PFSK-1 (cell line): ENCODE data around the gene GPC3.

Source experiments
- FOXP2 ChIP-seq: optimal IDR thresholded peaks from 2 replicates; pipeline ENCODE3; 2011; ENCODE audit warnings: borderline replicate concordance, control low read depth, inconsistent platforms; ENCODE audit not compliant: insufficient read depth; ENCODE audit errors: extremely low read length, extremely low read depth
- POLR2AphosphoS5 ChIP-seq: IDR thresholded peaks from 2 replicates; pipeline ENCODE4 v1.6.1; 2012; ENCODE audit warnings: low read depth, mild to moderate bottlenecking, control low read depth, low read length, moderate library complexity
- SIN3A ChIP-seq: IDR thresholded peaks from 2 replicates; pipeline ENCODE4 v1.6.1; 2012; ENCODE audit warnings: mild to moderate bottlenecking, low read length, moderate library complexity, borderline replicate concordance; ENCODE audit not compliant: insufficient read depth
- TAF1 ChIP-seq: IDR thresholded peaks from 2 replicates; pipeline ENCODE4 v1.6.1; 2012; ENCODE audit warnings: low read length, control low read depth, borderline replicate concordance; ENCODE audit not compliant: insufficient read depth
- TF ChIP-seq, protein P1 (sequence below), 2 experiments: IDR thresholded peaks; 2 replicates each; pipeline versions ENCODE4 v1.6.1 to v1.8.0; 2011 to 2012; ENCODE audit warnings: low read depth in 2 of 2, low read length in 2 of 2, control low read depth in 1 of 2, inconsistent platforms in 1 of 2, mild to moderate bottlenecking in 1 of 2, moderate library complexity in 1 of 2; ENCODE audit not compliant: insufficient read depth in 1 of 2

The GPC3 gene

GRCh38 chrX:134013092-134013497 is 27.7 kb upstream of the GPC3 start:
- TF ChIP-seq POLR2AphosphoS5 (no peak), TAF1 (no peak), SIN3A (no peak), FOXP2 (no peak)
- TF ChIP-seq, protein P1, sequence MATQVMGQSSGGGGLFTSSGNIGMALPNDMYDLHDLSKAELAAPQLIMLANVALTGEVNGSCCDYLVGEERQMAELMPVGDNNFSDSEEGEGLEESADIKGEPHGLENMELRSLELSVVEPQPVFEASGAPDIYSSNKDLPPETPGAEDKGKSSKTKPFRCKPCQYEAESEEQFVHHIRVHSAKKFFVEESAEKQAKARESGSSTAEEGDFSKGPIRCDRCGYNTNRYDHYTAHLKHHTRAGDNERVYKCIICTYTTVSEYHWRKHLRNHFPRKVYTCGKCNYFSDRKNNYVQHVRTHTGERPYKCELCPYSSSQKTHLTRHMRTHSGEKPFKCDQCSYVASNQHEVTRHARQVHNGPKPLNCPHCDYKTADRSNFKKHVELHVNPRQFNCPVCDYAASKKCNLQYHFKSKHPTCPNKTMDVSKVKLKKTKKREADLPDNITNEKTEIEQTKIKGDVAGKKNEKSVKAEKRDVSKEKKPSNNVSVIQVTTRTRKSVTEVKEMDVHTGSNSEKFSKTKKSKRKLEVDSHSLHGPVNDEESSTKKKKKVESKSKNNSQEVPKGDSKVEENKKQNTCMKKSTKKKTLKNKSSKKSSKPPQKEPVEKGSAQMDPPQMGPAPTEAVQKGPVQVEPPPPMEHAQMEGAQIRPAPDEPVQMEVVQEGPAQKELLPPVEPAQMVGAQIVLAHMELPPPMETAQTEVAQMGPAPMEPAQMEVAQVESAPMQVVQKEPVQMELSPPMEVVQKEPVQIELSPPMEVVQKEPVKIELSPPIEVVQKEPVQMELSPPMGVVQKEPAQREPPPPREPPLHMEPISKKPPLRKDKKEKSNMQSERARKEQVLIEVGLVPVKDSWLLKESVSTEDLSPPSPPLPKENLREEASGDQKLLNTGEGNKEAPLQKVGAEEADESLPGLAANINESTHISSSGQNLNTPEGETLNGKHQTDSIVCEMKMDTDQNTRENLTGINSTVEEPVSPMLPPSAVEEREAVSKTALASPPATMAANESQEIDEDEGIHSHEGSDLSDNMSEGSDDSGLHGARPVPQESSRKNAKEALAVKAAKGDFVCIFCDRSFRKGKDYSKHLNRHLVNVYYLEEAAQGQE (IDR thresholded peaks at IDR 0.05; ENCODE audit: insufficient read depth in 1 of 2, low read depth in 2 of 2, low read length in 2 of 2) = no peak

- TF ChIP-seq SIN3A (no peak), TAF1 (no peak), POLR2AphosphoS5 (no peak), FOXP2 (no peak)
- TF ChIP-seq, protein P1 (IDR thresholded peaks at IDR 0.05; ENCODE audit: insufficient read depth in 1 of 2, low read depth in 2 of 2, low read length in 2 of 2) = no peak
Observed at GRCh38 chrX:134010690-134011089, 25.3 kb upstream of the GPC3 start.

DNA sequence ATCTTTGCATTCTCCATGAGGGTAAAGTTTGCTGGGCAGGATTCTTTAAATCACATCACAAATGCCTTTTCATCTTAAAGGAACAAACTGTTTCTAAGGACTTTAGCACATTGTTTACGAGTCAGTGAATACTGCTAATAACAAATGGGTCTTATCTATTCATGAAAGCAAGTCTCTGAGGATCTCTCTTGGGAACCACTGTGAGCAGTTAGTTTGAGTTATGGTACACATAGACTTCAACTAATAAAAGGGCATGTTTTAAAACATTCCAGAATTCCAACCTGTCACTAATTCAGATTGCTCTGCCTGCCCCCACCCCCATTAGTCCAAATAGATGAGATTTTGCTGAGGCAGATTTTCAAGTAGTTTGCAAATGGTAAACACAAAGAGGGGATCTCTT is 22.3 kb upstream of the GPC3 start:
- TF ChIP-seq SIN3A = no peak
- TF ChIP-seq TAF1 = no peak
- TF ChIP-seq POLR2AphosphoS5 = no peak
- TF ChIP-seq, protein P1 (IDR thresholded peaks at IDR 0.05; ENCODE audit: insufficient read depth in 1 of 2, low read depth in 2 of 2, low read length in 2 of 2) = no peak
- no peak for TF ChIP-seq FOXP2

GRCh38 chrX:134006484-134007161 is 21.2 kb upstream of the GPC3 start:
- no peak for TF ChIP-seq TAF1
- TF ChIP-seq, protein P1 (IDR thresholded peaks at IDR 0.05; ENCODE audit: insufficient read depth in 1 of 2, low read depth in 2 of 2, low read length in 2 of 2) = no peak
- TF ChIP-seq SIN3A = no peak
- no peak for TF ChIP-seq FOXP2
- no peak for TF ChIP-seq POLR2AphosphoS5

- TF ChIP-seq, protein P1 (IDR thresholded peaks at IDR 0.05; ENCODE audit: insufficient read depth in 1 of 2, low read depth in 2 of 2, low read length in 2 of 2) = no peak
- TF ChIP-seq TAF1 = no peak
- TF ChIP-seq SIN3A = no peak
- no peak for TF ChIP-seq POLR2AphosphoS5
- no peak for TF ChIP-seq FOXP2
Observed at GRCh38 chrX:134004084-134004483, 18.7 kb upstream of the GPC3 start.
